Keratinocyte (primary cell): ENCODE data around the gene KRT23.

Source experiments
- CTCF ChIP-seq, 3 experiments: IDR thresholded peaks in 1 of 3; conservative IDR thresholded peaks in 1 of 3; optimal IDR thresholded peaks in 1 of 3; 2 replicates in 2 of 3; 3 replicates in 1 of 3; pipeline versions ENCODE3 to v1.5.1; 2011; ENCODE audit warnings: low read length in 3 of 3, mild to moderate bottlenecking in 3 of 3, moderate library complexity in 2 of 3, control low read depth in 1 of 3, inconsistent platforms in 1 of 3; ENCODE audit not compliant: insufficient read depth in 2 of 3; ENCODE audit errors: extremely low read depth in 1 of 3
- EZH2 ChIP-seq: IDR thresholded peaks from one replicate; pipeline ENCODE4 v1.6.1; 2012; ENCODE audit warnings: inconsistent platforms, mild to moderate bottlenecking, low read length, moderate library complexity

GRCh38 chr17:40945414-40945813 is 8.0 kb upstream of the KRT23 start:
- no peak for TF ChIP-seq CTCF (optimal IDR thresholded peaks at IDR 0.05 in 1 of 3, IDR thresholded peaks at IDR 0.05 in 1 of 3, conservative IDR thresholded peaks at IDR 0.05 in 1 of 3; ENCODE audit: extremely low read depth in 1 of 3, insufficient read depth in 2 of 3, low read length in 3 of 3)
- no peak for TF ChIP-seq EZH2
